Adipocyte (in vitro differentiated cells): ENCODE results near the gene RPRM.

ENCODE experiments used
- DNase-seq: peaks from one replicate; pipeline ENCODE4 v3.0.0-alpha.2; 2015; ENCODE audit warnings: low read depth
- H3K27me3 ChIP-seq: replicated peaks from 2 replicates; pipeline ENCODE4 v1.7.0; 2013; ENCODE audit warnings: mild to moderate bottlenecking, low read length, moderate library complexity; ENCODE audit not compliant: control insufficient read depth, insufficient read depth
- H3K36me3 ChIP-seq: 2 replicates; pipeline ENCODE4 v1.7.0; 2013; ENCODE audit warnings: low read length, mild to moderate bottlenecking, moderate library complexity; ENCODE audit not compliant: control insufficient read depth, insufficient read depth, severe bottlenecking
- H3K4me1 ChIP-seq: 2 replicates; pipeline ENCODE4 v1.7.0; 2013; ENCODE audit warnings: mild to moderate bottlenecking, low read length, moderate library complexity; ENCODE audit not compliant: control insufficient read depth, insufficient read depth
- H3K4me3 ChIP-seq: 2 replicates; pipeline ENCODE4 v1.7.0; 2013; ENCODE audit warnings: mild to moderate bottlenecking, low read length, moderate library complexity
- H3K9ac ChIP-seq: 2 replicates; pipeline ENCODE4 v1.7.0; 2013; ENCODE audit warnings: mild to moderate bottlenecking, low read length, moderate library complexity
- H3K9me3 ChIP-seq: 2 replicates; pipeline ENCODE4 v1.7.0; 2013; ENCODE audit warnings: mild to moderate bottlenecking, low read length, moderate library complexity; ENCODE audit not compliant: control insufficient read depth

Gene RPRM

DNA sequence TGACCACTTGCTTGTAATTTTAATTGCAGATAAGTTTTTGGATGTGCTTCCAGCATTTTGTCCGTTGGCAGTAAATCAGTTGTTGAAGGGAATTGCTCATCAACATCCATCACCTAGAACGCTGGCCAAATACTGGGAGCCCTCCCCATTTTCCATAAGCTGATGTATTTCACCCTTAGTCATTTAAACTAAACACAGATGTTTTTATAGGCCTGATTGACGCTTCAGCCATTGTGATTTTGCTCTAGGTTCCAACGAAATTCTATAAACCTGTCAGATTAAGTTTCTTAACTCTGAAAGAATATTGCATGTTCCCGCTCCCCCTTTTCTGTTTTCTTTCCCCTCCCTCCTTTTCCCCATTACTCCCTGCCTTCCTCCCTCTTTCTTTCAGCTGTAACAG is 1.0 kb upstream of the RPRM start:
- Histone ChIP-seq H3K9ac (no peak overlapping the region), H3K4me1 (peaks cover 26% of the 10 kb centered on the region), H3K27me3 (peaks cover 36% of the 10 kb centered on the region), H3K4me3 (no peak overlapping the region), H3K9me3 (no peaks in the 10 kb centered on the region), H3K36me3 (no peaks in the 10 kb centered on the region)
- no peak for DNase-seq

DNA sequence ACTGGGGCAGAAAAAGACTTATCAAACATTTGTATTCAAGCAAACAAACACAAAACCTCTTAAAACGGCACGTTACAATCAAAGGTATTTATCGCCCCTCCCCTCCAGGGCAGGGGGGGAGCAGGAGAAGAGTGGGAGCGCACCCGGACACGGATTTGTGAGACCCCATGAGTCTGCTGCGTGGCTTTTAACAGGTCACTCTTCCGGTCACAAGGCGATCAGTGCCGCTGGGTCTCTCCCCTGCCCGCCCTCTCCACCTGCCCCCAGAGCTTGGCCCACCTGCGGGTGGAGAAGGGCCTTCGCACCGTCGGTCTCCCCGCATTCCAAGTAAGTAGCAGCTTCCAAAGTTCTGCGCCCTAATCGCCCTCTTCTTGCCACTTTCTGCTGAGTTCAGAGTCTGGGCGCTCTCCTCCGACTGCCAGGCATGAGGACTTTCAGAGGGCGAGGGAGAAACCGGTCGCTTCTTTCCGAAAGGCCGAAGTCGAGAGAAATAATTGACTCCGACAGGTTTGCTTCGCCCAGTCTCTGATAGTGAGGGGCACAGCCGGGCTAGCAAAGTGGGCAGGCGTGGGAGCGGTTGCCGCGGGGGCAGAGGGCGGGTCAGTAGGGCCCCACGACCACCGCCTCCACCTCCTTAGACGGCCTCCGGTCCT is 800 bp downstream of the RPRM start:
- H3K4me1 ChIP-seq = peaks cover 28% of the 10 kb centered on the region

DNA sequence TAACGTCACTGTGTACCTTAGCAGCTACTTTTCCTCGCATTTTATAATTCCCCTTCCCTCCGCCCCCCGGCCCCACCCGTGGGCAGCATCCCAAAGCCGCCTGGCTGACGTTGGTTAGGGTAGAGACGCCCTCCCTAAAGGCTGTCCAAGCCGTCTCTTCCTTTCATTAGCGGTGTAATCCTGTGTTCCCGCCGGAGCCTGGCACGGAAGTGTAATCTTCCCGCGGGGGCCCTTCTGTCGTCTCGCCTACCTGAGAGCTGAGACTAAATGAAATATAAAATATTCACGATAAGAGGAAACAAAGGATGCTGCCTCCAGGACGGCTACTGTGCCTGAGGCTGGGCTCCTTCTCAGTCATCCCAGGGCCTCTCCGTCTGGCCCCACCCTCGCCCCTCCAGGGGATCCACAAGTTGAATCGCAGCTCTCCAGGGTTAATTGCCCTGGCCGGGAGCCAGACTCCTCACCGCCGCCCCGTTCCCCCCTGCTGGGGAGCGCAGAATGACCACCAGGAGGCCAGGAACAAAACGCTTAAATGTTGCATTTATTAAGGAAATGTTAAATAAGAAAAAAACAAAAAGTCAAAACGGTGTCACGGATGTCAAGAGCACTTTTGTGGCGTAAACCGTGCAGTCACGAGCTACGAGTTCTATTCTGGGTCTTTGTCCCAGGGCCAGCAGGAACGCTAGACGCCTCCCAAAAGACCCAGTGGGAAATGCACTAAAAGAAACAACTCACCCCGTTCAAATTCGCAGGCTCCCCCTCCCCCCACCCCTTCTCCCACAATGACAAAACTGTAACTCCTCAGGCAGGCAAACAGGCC is 1.5 kb downstream of the RPRM start:
- Histone ChIP-seq H3K9ac (no peak overlapping the region), H3K4me1 (peaks cover 28% of the 10 kb centered on the region), H3K36me3 (no peaks in the 10 kb centered on the region), H3K27me3 (peaks cover 46% of the 10 kb centered on the region), H3K4me3 (peak overlapping the region; percentile 79), H3K9me3 (no peaks in the 10 kb centered on the region)
- DNase-seq = no peak

More for the DNA sequence above, 800 bp downstream of the RPRM start:
- H3K9me3 ChIP-seq = no peaks in the 10 kb centered on the region
- no peak overlapping the region for H3K9ac ChIP-seq
- H3K27me3 ChIP-seq = peaks cover 46% of the 10 kb centered on the region
- H3K36me3 ChIP-seq = no peaks in the 10 kb centered on the region
- peak overlapping the region; percentile 79 for H3K4me3 ChIP-seq
- peak; percentile 2 for DNase-seq

- Histone ChIP-seq H3K9me3 (no peaks in the 10 kb centered on the region), H3K4me3 (no peak overlapping the region), H3K4me1 (peaks cover 28% of the 10 kb centered on the region), H3K36me3 (no peaks in the 10 kb centered on the region), H3K9ac (no peak overlapping the region), H3K27me3 (peaks cover 46% of the 10 kb centered on the region)
- no peak for DNase-seq
Observed at GRCh38 chr2:153476491-153476815, 2.1 kb downstream of the RPRM start.

GRCh38 chr2:153474876-153475435 is 3.6 kb downstream of the RPRM start:
- Histone ChIP-seq H3K4me3 (no peak overlapping the region), H3K9ac (no peak overlapping the region), H3K36me3 (no peaks in the 10 kb centered on the region), H3K9me3 (no peaks in the 10 kb centered on the region), H3K27me3 (peaks cover 46% of the 10 kb centered on the region), H3K4me1 (peaks cover 28% of the 10 kb centered on the region)
- no peak for DNase-seq

- Histone ChIP-seq H3K9ac (no peak overlapping the region), H3K4me1 (peaks cover 28% of the 10 kb centered on the region), H3K4me3 (no peak overlapping the region), H3K27me3 (peaks cover 46% of the 10 kb centered on the region), H3K36me3 (no peaks in the 10 kb centered on the region), H3K9me3 (no peaks in the 10 kb centered on the region)
- no peak for DNase-seq
Observed at GRCh38 chr2:153474407-153474806, 4.2 kb downstream of the RPRM start.

GRCh38 chr2:153470867-153471266 is 7.7 kb downstream of the RPRM start:
- Histone ChIP-seq H3K36me3 (no peaks in the 10 kb centered on the region), H3K4me1 (peaks cover 9% of the 10 kb centered on the region), H3K27me3 (peaks cover 21% of the 10 kb centered on the region), H3K9ac (no peak overlapping the region), H3K9me3 (no peaks in the 10 kb centered on the region), H3K4me3 (no peak overlapping the region)
- DNase-seq = no peak

GRCh38 chr2:153464395-153464794 is 14.2 kb downstream of the RPRM start:
- DNase-seq = no peak
- Histone ChIP-seq H3K4me3 (no peak overlapping the region), H3K4me1 (no peaks in the 10 kb centered on the region), H3K27me3 (peaks cover 10% of the 10 kb centered on the region), H3K9me3 (no peaks in the 10 kb centered on the region), H3K36me3 (no peaks in the 10 kb centered on the region), H3K9ac (no peak overlapping the region)

GRCh38 chr2:153462338-153462859 is 16.2 kb downstream of the RPRM start:
- H3K4me1 ChIP-seq = no peaks in the 10 kb centered on the region
- no peaks in the 10 kb centered on the region for H3K9me3 ChIP-seq
- DNase-seq = no peak
- H3K36me3 ChIP-seq = no peaks in the 10 kb centered on the region
- peaks cover 10% of the 10 kb centered on the region for H3K27me3 ChIP-seq
- H3K4me3 ChIP-seq = no peak overlapping the region
- H3K9ac ChIP-seq = no peak overlapping the region

- H3K9ac ChIP-seq = no peak overlapping the region
- H3K36me3 ChIP-seq = no peaks in the 10 kb centered on the region
- H3K4me1 ChIP-seq = no peaks in the 10 kb centered on the region
- DNase-seq = no peak
- H3K9me3 ChIP-seq = no peaks in the 10 kb centered on the region
- peaks cover 10% of the 10 kb centered on the region for H3K27me3 ChIP-seq
- no peak overlapping the region for H3K4me3 ChIP-seq
Observed at GRCh38 chr2:153461453-153461852, 17.1 kb downstream of the RPRM start.

DNA sequence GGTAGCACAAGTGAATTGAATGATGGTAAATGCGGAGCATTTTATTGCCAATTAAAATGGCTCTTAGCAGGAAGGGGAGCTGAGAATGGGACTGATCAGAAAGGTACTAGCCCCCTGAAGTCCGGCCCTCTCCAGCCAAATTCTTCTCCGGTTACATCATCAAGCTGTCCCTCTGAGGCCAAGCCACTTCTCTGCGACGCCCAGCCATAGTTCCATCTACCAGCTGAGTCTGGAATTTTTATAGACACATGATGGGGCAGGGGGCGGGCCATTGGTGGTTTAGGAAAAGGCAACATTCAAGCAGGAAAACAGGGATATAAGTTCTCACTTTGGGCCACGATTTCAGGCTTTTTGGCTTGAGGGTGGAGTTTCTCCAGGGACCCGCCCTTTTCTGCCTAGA is 22.7 kb downstream of the RPRM start:
- Histone ChIP-seq H3K36me3 (no peaks in the 10 kb centered on the region), H3K27me3 (peaks cover 3% of the 10 kb centered on the region), H3K4me3 (no peak overlapping the region), H3K9ac (no peak overlapping the region), H3K9me3 (no peaks in the 10 kb centered on the region), H3K4me1 (no peaks in the 10 kb centered on the region)
- DNase-seq = no peak
